GM21528 (cell line): ENCODE measurements around the gene KRT1.

Experiments used
- ATAC-seq: cut with Tn5 transposase; IDR thresholded peaks from one replicate; pipeline ENCODE4 v1.9.1; 2021; ENCODE audit warnings: mild to moderate bottlenecking, moderate library complexity; ENCODE audit not compliant: unreplicated experiment, low FRiP score

The KRT1 gene

GRCh38 chr12:52699373-52699772, 19.2 kb upstream of the KRT1 start:
- ATAC-seq = no peak

GRCh38 chr12:52698651-52699340, 18.6 kb upstream of the KRT1 start:
- no peak for ATAC-seq

GRCh38 chr12:52697058-52697582, 16.9 kb upstream of the KRT1 start:
- ATAC-seq = no peak

GRCh38 chr12:52696588-52696987, 16.4 kb upstream of the KRT1 start:
- ATAC-seq = no peak

- no peak for ATAC-seq
These were observed 14.8 kb upstream of the KRT1 start for GRCh38 chr12:52695039-52695438.

GRCh38 chr12:52694151-52694550, 13.9 kb upstream of the KRT1 start:
- ATAC-seq = no peak

GRCh38 chr12:52693261-52693660, 13.1 kb upstream of the KRT1 start:
- ATAC-seq = no peak

- no peak for ATAC-seq
These were observed 12.0 kb upstream of the KRT1 start for GRCh38 chr12:52692254-52692653.

GRCh38 chr12:52691841-52692150, 11.6 kb upstream of the KRT1 start:
- ATAC-seq = no peak

GRCh38 chr12:52691076-52691840, 11.1 kb upstream of the KRT1 start:
- no peak for ATAC-seq

- no peak for ATAC-seq
These were observed 10.3 kb upstream of the KRT1 start for GRCh38 chr12:52690351-52691075.

- ATAC-seq = no peak
These were observed 9.7 kb upstream of the KRT1 start for GRCh38 chr12:52689936-52690335.

- no peak for ATAC-seq
These were observed 9.0 kb upstream of the KRT1 start for GRCh38 chr12:52689239-52689638.

- ATAC-seq = no peak
These were observed 8.3 kb upstream of the KRT1 start for GRCh38 chr12:52688481-52688880.

GRCh38 chr12:52687497-52688385, 7.5 kb upstream of the KRT1 start:
- no peak for ATAC-seq

GRCh38 chr12:52686756-52687487, 6.7 kb upstream of the KRT1 start:
- no peak for ATAC-seq

GRCh38 chr12:52686063-52686462, 5.9 kb upstream of the KRT1 start:
- ATAC-seq = no peak

- no peak for ATAC-seq
These were observed 5.2 kb upstream of the KRT1 start for GRCh38 chr12:52685406-52685890.

- no peak for ATAC-seq
These were observed 4.2 kb upstream of the KRT1 start for GRCh38 chr12:52684431-52684830.
